Fibroblast of mammary gland (primary cell): ENCODE results near the gene ALDH3B2.
A peak's percentile ranks its signal among the peaks of the same experiment; 100 is the strongest.

Experiments used
- DNase-seq: peaks from one replicate; pipeline ENCODE4 v3.0.0-alpha.2; 2010; ENCODE audit warnings: low read depth
- H3K4me3 ChIP-seq: 2 replicates; pipeline ENCODE4 v1.5.1; 2011; ENCODE audit warnings: low read depth, mild to moderate bottlenecking, low read length, moderate library complexity; ENCODE audit not compliant: control insufficient read depth
- TF ChIP-seq, protein P1 (sequence below): conservative IDR thresholded peaks from 2 replicates; pipeline ENCODE4 v1.5.1; 2011; ENCODE audit warnings: low read depth, low read length, inconsistent platforms; ENCODE audit not compliant: control insufficient read depth, insufficient read depth

Gene ALDH3B2

DNA sequence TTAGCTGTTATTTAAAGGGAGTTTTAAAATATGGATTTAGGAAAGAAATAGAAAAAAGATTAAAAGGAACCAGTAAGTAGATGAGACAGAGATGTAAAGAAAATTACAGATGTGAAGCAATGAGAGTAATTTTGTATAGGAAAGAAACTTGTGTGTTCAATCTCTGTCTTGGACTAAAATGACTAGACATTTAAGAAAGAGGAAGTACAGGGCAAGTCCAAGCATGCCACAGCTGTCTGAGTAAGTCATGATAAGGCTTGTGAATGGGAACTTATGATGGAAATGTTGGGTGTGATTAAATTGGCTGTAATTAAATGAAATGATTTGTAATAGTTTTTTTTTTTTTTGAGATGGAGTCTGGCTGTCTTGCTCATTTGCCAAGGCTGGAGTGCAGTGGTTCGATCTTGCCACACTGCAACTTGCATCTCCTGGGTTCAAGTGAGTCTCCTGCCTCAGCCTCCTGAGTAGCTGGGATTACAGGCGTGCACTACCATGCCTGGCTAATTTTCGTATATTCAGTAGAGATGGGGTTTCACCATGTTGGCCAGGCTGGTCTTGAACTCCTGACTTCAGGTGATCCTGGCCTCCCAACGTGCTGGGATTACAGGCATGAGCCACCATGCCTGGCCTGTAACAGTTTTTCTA lies 18.0 kb downstream of the ALDH3B2 start:
- no peak overlapping the region for H3K4me3 ChIP-seq
- peak; percentile 40 for DNase-seq
- TF ChIP-seq, protein P1, sequence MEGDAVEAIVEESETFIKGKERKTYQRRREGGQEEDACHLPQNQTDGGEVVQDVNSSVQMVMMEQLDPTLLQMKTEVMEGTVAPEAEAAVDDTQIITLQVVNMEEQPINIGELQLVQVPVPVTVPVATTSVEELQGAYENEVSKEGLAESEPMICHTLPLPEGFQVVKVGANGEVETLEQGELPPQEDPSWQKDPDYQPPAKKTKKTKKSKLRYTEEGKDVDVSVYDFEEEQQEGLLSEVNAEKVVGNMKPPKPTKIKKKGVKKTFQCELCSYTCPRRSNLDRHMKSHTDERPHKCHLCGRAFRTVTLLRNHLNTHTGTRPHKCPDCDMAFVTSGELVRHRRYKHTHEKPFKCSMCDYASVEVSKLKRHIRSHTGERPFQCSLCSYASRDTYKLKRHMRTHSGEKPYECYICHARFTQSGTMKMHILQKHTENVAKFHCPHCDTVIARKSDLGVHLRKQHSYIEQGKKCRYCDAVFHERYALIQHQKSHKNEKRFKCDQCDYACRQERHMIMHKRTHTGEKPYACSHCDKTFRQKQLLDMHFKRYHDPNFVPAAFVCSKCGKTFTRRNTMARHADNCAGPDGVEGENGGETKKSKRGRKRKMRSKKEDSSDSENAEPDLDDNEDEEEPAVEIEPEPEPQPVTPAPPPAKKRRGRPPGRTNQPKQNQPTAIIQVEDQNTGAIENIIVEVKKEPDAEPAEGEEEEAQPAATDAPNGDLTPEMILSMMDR = no peak

- no peak for DNase-seq
- TF ChIP-seq, protein P1 = no peak
- H3K4me3 ChIP-seq = no peak overlapping the region
Measured at GRCh38 chr11:67654225-67654624, 20.2 kb downstream of the ALDH3B2 start.

DNA sequence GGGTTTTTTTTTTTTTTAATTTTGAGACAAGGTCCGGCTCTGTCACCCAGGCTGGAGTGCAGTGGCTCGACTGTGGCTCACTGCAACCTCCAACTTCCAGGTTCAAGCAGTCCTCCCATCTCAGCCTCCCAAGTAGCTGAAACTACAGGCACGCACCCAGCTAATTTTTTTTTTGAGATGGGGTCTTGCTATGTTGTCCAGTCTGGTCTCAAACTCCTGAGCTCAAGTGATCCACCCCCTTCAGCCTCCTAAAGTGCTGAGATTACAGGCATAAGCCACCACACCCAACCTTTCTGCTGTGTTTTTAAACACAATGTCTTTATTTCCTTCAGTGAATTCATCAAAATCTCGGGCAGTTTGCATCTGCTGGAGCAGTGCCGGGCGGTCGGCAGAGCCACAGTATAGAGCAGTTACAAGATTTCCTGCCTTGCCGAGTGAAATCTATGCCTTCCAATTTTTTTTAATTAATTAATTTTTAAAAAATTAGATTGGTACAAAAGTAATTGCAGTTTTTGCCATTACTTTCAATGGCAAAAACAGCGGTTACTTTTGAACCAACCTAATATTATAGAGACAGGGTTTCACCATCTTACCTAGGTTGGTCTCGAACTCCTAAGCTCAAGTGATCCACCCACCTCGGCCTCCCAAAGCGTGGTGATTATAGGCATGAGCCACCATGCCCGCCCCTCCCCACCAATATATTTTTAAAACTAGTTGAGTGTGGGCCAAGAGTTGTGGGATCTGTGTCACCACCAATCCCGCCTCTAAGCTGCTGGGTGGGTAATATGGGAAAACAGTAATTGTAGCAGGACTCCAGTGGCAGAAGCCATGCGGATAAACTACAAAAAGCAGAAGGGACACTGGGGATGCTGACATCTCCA lies 21.2 kb downstream of the ALDH3B2 start:
- TF ChIP-seq, protein P1 = no peak
- DNase-seq = no peak
- H3K4me3 ChIP-seq = no peak overlapping the region

DNA sequence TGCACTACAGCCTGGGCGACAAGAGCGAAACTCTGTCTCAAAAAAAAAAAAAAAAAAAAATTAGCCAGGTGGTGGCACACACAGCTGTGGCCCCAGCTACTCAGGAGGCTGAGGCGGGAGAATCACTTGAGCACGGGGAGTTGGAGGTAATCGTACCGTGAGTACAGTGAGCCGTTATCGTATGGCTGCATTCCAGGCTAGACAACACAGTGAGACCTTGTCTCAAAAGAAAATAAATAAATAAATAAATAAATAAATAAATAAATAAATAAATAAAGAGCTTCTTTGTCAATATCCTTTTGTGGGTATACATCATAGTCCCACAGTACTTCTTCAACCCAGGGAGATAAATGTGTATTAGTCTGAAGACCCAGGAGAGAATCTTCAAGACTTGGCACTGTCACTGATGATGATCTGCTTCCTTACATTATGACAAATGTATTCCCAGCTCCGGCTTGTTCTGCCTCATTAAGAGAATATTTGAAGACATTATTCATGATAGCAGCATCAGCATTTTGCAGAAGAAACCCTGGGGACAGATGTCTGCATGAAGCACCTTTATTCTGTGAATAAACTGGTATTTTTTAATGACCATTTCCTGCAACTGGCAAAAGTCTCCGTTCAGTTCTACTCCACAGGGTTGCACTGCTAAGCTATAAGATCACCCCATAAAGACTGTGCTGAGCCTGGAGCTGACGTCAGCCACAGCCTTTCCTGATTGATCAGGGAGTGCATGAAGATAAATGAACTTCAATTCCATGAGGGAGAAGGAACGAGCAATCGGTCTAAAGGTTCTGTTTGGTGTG lies 22.2 kb downstream of the ALDH3B2 start:
- TF ChIP-seq, protein P1 = no peak
- DNase-seq = no peak
- H3K4me3 ChIP-seq = no peak overlapping the region

DNA sequence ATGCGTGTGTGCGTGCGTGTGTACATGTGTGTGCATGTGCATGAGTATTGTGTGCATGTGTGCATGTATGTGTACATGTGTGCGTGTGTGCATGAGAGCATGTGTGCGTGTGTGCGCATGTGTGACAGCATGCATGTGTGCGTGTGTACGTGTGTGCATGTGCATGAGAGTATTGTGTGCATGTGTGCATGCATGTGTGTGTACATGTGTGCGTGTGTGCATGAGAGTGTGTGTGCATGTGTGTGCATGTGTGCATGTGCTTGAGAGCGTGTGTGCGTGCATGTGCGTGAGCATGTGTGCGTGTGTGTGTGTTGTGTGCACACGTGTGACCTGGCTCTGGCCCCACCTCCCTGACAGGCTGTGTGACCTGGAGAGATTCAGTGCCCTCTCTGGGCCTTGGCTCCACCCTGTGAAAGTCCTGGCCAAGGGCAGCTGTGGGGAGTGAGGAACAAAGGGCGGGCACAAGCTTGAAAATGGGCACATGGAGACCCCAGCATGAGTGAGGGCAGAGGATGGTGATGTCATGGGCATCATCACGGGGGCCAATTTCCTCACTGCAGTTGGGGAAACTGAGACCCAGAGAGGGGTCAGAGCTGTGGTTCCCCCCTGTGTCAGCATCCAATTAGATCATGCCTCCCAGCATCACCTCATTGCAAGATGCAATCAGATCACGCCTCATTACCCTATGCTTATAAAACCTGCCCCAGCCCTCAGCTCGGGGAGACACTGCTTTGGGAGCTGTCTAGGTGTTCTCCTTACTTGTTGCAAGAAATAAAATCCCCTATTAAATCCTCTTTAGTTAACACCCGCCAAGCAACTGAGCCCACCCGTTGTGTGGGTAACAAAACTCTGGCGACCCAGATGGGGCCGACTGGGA lies 24.6 kb downstream of the ALDH3B2 start:
- TF ChIP-seq, protein P1 = no peak
- no peak overlapping the region for H3K4me3 ChIP-seq
- no peak for DNase-seq

DNA sequence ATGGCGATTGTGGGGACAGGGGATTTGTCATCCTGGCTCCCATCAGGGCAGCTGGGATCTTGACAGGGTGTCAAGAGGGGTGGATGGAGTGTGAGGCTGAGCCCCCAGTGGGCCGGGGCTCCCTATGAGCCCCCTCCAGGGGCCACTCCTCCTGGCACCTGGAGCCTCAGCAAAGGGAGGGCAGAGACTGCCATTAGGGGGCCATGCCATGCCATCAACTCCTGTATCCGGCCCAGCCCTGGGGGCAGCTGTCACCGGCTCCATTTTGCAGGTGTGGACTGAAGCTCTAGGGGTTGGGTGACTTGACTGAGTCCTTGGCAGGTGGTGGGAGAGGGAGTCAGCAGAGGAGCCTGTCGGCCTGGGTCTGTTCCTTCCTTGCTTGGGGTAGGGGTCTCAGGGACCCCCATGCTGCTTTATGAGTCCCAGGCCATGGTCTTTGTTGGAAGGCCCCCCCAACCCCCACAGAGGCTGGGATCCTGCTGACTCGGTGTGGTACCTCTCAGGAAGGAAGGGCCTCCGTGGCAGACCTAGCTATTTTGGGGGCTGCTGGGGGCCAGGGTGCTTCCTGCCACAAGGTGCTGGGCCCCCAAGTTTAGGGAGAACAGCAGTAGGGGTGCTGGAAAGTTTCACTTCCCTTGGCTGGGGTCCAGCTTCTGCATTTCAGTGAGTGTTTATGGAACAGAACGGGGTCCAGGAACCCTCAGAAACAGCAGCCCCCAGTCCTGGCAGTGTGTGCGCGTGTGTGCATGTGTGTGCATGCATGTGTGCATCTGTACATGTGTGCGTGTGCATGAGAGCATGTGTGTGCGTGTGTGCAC lies 25.4 kb downstream of the ALDH3B2 start:
- H3K4me3 ChIP-seq = no peak overlapping the region
- TF ChIP-seq, protein P1 = no peak
- no peak for DNase-seq
